H9 (cell line): ENCODE measurements around the gene AMMECR1. TPM values are rescaled to one million over a fixed set of nuclear protein-coding genes. Genes with fewer than 3 reads are reported as not detected.

Experiments
- DNase-seq: peaks from one replicate; pipeline ENCODE4 v3.0.0-alpha.2; 2017
- H2AFZ ChIP-seq: one replicate; pipeline ENCODE4 v1.6.1; 2013; ENCODE audit warnings: mild to moderate bottlenecking, low read length, control low read depth, moderate library complexity
- H2AK5ac ChIP-seq: 2 replicates; pipeline ENCODE4 v1.6.1; 2013; ENCODE audit warnings: low read length, control low read depth, mixed read lengths; ENCODE audit not compliant: insufficient read length
- H2BK120ac ChIP-seq: one replicate; pipeline ENCODE4 v1.6.1; 2013; ENCODE audit warnings: low read depth, mild to moderate bottlenecking, low read length, control low read depth, inconsistent platforms; ENCODE audit not compliant: poor library complexity, severe bottlenecking
- H2BK12ac ChIP-seq: 2 replicates; pipeline ENCODE4 v1.6.1; 2013; ENCODE audit warnings: low read length, control low read depth, mixed read lengths, low read depth; ENCODE audit not compliant: insufficient read length
- H2BK15ac ChIP-seq: 2 replicates; pipeline ENCODE4 v1.6.1; 2013; ENCODE audit warnings: low read depth, low read length, control low read depth
- H2BK20ac ChIP-seq: one replicate; pipeline ENCODE4 v1.6.1; 2013; ENCODE audit warnings: low read depth, mild to moderate bottlenecking, low read length, control low read depth, inconsistent platforms; ENCODE audit not compliant: poor library complexity, severe bottlenecking
- H2BK5ac ChIP-seq: 2 replicates; pipeline ENCODE4 v1.6.1; 2013; ENCODE audit warnings: low read length, control low read depth, mixed read lengths; ENCODE audit not compliant: insufficient read length
- H3K14ac ChIP-seq: 2 replicates; pipeline ENCODE4 v1.6.1; 2013; ENCODE audit warnings: low read length, control low read depth; ENCODE audit not compliant: insufficient read depth
- H3K18ac ChIP-seq: 2 replicates; pipeline ENCODE4 v1.6.1; 2013; ENCODE audit warnings: low read depth, mild to moderate bottlenecking, mixed read lengths, low read length, control low read depth; ENCODE audit not compliant: insufficient read length
- H3K23ac ChIP-seq: 2 replicates; pipeline ENCODE4 v1.6.1; 2013; ENCODE audit warnings: low read length, control low read depth, mixed read lengths, low read depth; ENCODE audit not compliant: insufficient read length
- H3K23me2 ChIP-seq: 2 replicates; pipeline ENCODE4 v1.6.1; 2013; ENCODE audit warnings: low read depth, mild to moderate bottlenecking, mixed read lengths, low read length, control low read depth; ENCODE audit not compliant: insufficient read length, poor library complexity, severe bottlenecking
- H3K27ac ChIP-seq: 2 replicates; pipeline ENCODE4 v1.5.1; 2013; ENCODE audit warnings: low read length, control low read depth, mixed read lengths, low read depth; ENCODE audit not compliant: insufficient read length
- H3K27me3 ChIP-seq: 2 replicates; pipeline ENCODE4 v1.6.1; 2013; ENCODE audit warnings: low read length, control low read depth, inconsistent platforms; ENCODE audit not compliant: insufficient read depth
- H3K4ac ChIP-seq: 2 replicates; pipeline ENCODE4 v1.6.1; 2013; ENCODE audit warnings: low read depth, mild to moderate bottlenecking, control low read depth, inconsistent platforms, low read length, moderate library complexity
- H3K4me1 ChIP-seq: 2 replicates; pipeline ENCODE4 v1.6.1; 2013; ENCODE audit warnings: low read length, control low read depth, inconsistent platforms; ENCODE audit not compliant: insufficient read depth
- H3K4me2 ChIP-seq: 2 replicates; pipeline ENCODE4 v1.6.1; 2013; ENCODE audit warnings: low read length, control low read depth, mixed read lengths; ENCODE audit not compliant: insufficient read length, insufficient read depth
- H3K56ac ChIP-seq: 2 replicates; pipeline ENCODE4 v1.6.1; 2013; ENCODE audit warnings: low read depth, mild to moderate bottlenecking, mixed read lengths, low read length, control low read depth; ENCODE audit not compliant: insufficient read length
- H3K79me1 ChIP-seq: 2 replicates; pipeline ENCODE4 v1.6.1; 2013; ENCODE audit warnings: low read depth, mild to moderate bottlenecking, moderate library complexity, low read length, control low read depth, inconsistent platforms; ENCODE audit not compliant: insufficient read depth, poor library complexity, severe bottlenecking
- H3K79me2 ChIP-seq: 2 replicates; pipeline ENCODE4 v1.6.1; 2013; ENCODE audit warnings: low read length, control low read depth, inconsistent platforms; ENCODE audit not compliant: insufficient read depth
- H3K9ac ChIP-seq: 2 replicates; pipeline ENCODE4 v1.6.1; 2013; ENCODE audit warnings: low read length, control low read depth, mixed read lengths; ENCODE audit not compliant: insufficient read length; ENCODE audit errors: extremely low read depth
- H3K9me3 ChIP-seq: one replicate; pipeline ENCODE4 v1.6.1; 2013; ENCODE audit warnings: low read depth, low read length, inconsistent platforms; ENCODE audit not compliant: control insufficient read depth
- H3T11ph ChIP-seq: one replicate; pipeline ENCODE4 v1.6.1; 2013; ENCODE audit warnings: mild to moderate bottlenecking, low read length, control low read depth, inconsistent platforms
- H4K20me1 ChIP-seq: one replicate; pipeline ENCODE4 v1.6.1; 2013; ENCODE audit not compliant: control insufficient read depth, insufficient read length, insufficient read depth
- H4K5ac ChIP-seq: 2 replicates; pipeline ENCODE4 v1.6.1; 2013; ENCODE audit warnings: low read depth, mild to moderate bottlenecking, mixed read lengths, low read length, control low read depth; ENCODE audit not compliant: insufficient read length
- H4K8ac ChIP-seq: replicated peaks from 2 replicates; pipeline ENCODE4 v1.6.1; 2013; ENCODE audit warnings: low read length, control low read depth, mixed read lengths, low read depth; ENCODE audit not compliant: insufficient read length
- H4K91ac ChIP-seq: 2 replicates; pipeline ENCODE4 v1.6.1; 2013; ENCODE audit warnings: low read depth, mild to moderate bottlenecking, moderate library complexity, mixed read lengths, low read length, control low read depth; ENCODE audit not compliant: insufficient read length
- H3K27ac Mint-ChIP-seq, 3 experiments: 2 replicates in 2 of 3; 3 replicates in 1 of 3; pipeline ENCODE4 v1.8.0; 2020 to 2021; ENCODE audit warnings: mixed read lengths in 3 of 3, mild to moderate bottlenecking in 1 of 3, moderate library complexity in 1 of 3
- H3K27me3 Mint-ChIP-seq: 2 replicates; pipeline ENCODE4 v1.8.0; 2021; ENCODE audit warnings: low read depth, mild to moderate bottlenecking, moderate library complexity, mixed read lengths
- H3K36me3 Mint-ChIP-seq, 3 experiments: 2 replicates in 2 of 3; 3 replicates in 1 of 3; pipeline ENCODE4 v1.8.0; 2020 to 2021; ENCODE audit warnings: low read depth in 3 of 3, mixed read lengths in 3 of 3; ENCODE audit not compliant: insufficient read depth in 1 of 3
- H3K4me1 Mint-ChIP-seq, 2 experiments: 2 replicates each; pipeline ENCODE4 v1.8.0; 2020; ENCODE audit warnings: mixed read lengths in 2 of 2
- H3K4me3 Mint-ChIP-seq, 2 experiments: 2 replicates in 1 of 2; 3 replicates in 1 of 2; pipeline ENCODE4 v1.8.0; 2020 to 2021; ENCODE audit warnings: mild to moderate bottlenecking in 2 of 2, mixed read lengths in 2 of 2, moderate library complexity in 1 of 2
- H3K9me3 Mint-ChIP-seq, 2 experiments: 2 replicates in 1 of 2; 3 replicates in 1 of 2; pipeline ENCODE4 v1.8.0; 2020; ENCODE audit warnings: mild to moderate bottlenecking in 2 of 2, mixed read lengths in 2 of 2, moderate library complexity in 1 of 2
- WGBS: extraction: QIAGEN DNeasy Blood & Tissue Kit; methylation state at CpG from one replicate; pipeline ENCODE4 v1.1.7; 2013; ENCODE audit warnings: missing lambda C conversion rate, low lambda C conversion rate, mixed read lengths; ENCODE audit not compliant: insufficient read length; ENCODE audit errors: extremely low coverage; 5-methylcytosine and 5-hydroxymethylcytosine counted together
- total RNA-seq: library from RNA; stranded (reverse); gene quantifications from 2 replicates; pipeline ENCODE4 v1.2.1, GENCODE V29; 2021
- TF ChIP-seq, protein P1 (sequence below): fragments of 200-600 bp; sonication (generic); conservative IDR thresholded peaks from 3 replicates; pipeline ENCODE4 v1.8.0; 2021; ENCODE audit warnings: antibody characterized with exemption, mild to moderate bottlenecking

The AMMECR1 gene
- total RNA-seq, 1 experiment from 2014 or later = 28.5 TPM

DNA sequence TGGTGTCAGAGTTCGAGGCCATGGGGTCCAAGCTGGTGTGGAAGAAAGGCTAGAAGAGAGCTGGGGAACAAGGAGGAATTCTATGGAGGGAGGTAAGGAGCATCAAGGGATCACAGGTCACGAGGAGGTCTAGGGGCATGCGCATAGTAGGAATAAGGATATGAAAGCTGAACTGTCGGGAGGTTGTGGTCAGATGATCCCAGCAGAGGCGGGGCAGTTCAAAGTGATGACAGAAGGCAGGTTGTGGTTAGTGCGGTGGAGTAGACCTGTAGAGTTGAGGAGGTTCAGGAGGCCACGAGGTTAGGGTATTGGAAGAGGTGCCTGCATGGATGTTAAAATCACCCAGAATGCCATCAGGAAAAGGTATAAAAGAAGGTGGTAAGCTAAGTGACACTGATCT is 158.7 kb downstream of the AMMECR1 start:
- no peak overlapping the region for H2BK15ac ChIP-seq
- no peak overlapping the region for H2BK12ac ChIP-seq
- no peaks in the 10 kb centered on the region for H3K36me3 Mint-ChIP-seq
- H3K4me1 ChIP-seq = peaks cover 2% of the 10 kb centered on the region; the same call in 1 of the 2 replicates
- no peak overlapping the region for H4K91ac ChIP-seq
- H3K23ac ChIP-seq = no peak overlapping the region
- WGBS = no CpG with 5 or more reads among the region's 7 CpGs
- no peaks in the 10 kb centered on the region for H3K9me3 ChIP-seq
- H2BK5ac ChIP-seq = no peak overlapping the region
- H3K4me3 Mint-ChIP-seq = no peak overlapping the region
- no peak overlapping the region; a peak in 1 of 7 replicates for H3K27ac Mint-ChIP-seq
- no peaks in the 10 kb centered on the region for H3K27me3 ChIP-seq
- no peak overlapping the region for H3K27ac ChIP-seq
- H4K20me1 ChIP-seq = no peaks in the 10 kb centered on the region
- H2BK20ac ChIP-seq = no peak overlapping the region
- H3K23me2 ChIP-seq = no peaks in the 10 kb centered on the region
- H3K56ac ChIP-seq = no peak overlapping the region
- no peak overlapping the region for H3K4me2 ChIP-seq
- H4K5ac ChIP-seq = no peak overlapping the region
- no peak overlapping the region for H3K18ac ChIP-seq
- no peak overlapping the region for H3K9ac ChIP-seq
- no peak overlapping the region for H2AK5ac ChIP-seq
- DNase-seq = no peak
- no peak overlapping the region for H3K4ac ChIP-seq
- H2BK120ac ChIP-seq = no peak overlapping the region
- H3K79me2 ChIP-seq = no peaks in the 10 kb centered on the region
- H3T11ph ChIP-seq = no peak overlapping the region
- no peak overlapping the region for H3K14ac ChIP-seq
- no peaks in the 10 kb centered on the region for H3K9me3 Mint-ChIP-seq
- TF ChIP-seq, protein P1, sequence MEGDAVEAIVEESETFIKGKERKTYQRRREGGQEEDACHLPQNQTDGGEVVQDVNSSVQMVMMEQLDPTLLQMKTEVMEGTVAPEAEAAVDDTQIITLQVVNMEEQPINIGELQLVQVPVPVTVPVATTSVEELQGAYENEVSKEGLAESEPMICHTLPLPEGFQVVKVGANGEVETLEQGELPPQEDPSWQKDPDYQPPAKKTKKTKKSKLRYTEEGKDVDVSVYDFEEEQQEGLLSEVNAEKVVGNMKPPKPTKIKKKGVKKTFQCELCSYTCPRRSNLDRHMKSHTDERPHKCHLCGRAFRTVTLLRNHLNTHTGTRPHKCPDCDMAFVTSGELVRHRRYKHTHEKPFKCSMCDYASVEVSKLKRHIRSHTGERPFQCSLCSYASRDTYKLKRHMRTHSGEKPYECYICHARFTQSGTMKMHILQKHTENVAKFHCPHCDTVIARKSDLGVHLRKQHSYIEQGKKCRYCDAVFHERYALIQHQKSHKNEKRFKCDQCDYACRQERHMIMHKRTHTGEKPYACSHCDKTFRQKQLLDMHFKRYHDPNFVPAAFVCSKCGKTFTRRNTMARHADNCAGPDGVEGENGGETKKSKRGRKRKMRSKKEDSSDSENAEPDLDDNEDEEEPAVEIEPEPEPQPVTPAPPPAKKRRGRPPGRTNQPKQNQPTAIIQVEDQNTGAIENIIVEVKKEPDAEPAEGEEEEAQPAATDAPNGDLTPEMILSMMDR = no peak
- no peaks in the 10 kb centered on the region for H3K27me3 Mint-ChIP-seq
- no peaks in the 10 kb centered on the region for H3K4me1 Mint-ChIP-seq
- no peak overlapping the region for H2AFZ ChIP-seq
- no peaks in the 10 kb centered on the region for H3K79me1 ChIP-seq
- no peak overlapping the region for H4K8ac ChIP-seq
